Fibroblast of gingiva (primary cell): ENCODE results near the gene TMF1.

Source experiments
- DNase-seq: peaks from one replicate; pipeline ENCODE4 v3.0.0-alpha.2; 2011; ENCODE audit warnings: low read depth

Gene TMF1

DNA sequence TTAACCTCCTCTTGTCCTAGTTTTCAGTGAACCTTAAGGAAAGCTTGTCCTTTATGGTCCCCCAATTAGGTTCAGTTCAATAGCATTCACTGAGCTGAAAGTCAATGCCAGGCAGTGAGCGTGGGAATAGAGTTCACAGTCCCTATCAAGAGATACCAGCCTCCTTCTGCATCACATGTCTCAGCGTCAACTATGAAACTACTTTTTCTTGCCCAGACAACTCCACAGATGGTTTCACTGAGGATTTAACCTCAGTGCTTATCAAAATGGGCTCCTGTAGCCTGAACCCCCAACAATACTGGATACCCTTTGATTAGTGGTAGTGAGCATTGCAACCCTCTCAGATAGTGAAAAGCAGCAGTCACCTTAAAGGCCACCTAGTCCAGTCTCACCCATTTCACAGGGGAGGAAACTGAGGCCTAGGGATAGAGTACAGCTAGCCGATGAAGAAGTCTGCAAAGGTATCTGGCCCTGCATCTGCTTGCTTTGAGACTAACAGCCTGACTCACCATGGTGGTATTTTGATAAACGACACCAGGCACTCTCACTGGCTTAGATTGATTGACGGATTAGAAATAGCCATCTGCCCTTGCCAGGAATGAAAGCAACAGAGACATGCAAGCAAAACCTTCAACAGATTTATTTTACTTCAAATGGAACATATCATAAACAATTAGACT lies 29.6 kb upstream of the TMF1 start:
- no peak for DNase-seq

DNA sequence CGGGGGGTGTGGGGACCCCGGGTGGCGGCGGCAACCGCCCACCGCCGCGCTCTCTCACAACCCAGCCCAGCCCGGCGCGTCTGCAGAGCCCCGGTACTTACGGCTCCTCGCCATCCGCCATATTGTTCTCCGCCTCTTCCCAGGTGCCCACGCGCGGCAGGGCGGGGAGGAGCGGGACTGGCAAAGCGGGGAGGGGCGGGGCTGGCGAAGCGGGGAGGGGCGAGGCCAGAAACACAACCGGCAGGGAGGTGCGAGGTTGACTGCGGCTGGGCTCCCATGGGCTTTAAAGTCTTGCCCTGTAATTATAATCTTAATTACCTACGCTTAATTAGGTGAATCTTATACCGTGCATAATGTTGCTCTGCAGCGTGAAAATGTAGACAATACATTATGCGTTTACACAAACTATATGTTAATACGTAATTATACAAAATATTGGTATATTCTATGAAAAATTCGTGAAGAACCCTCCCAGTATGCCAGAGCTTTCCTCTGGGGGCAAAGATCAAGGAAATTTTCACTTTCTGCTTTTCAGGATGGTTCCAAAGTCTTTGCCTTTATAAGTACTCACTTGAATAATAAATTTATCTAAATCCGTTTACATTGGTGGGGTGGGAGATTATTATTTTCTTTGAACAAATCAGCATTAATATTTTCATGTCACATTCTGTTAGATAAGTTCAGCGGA lies 28.2 kb upstream of the TMF1 start, which contains the start of gene UBA3:
UBA3 (minus strand) TSS at position 133 of the 688 bp plus-strand sequence; CDS start at position 121, 12 bp downstream.
- DNase-seq = peak; percentile 82

- no peak for DNase-seq
These were observed 27.4 kb upstream of the TMF1 start for GRCh38 chr3:69079269-69080159.

- DNase-seq = no peak
These were observed 20.8 kb upstream of the TMF1 start for GRCh38 chr3:69072928-69073327.

GRCh38 chr3:69066121-69066520 lies 14.0 kb upstream of the TMF1 start:
- no peak for DNase-seq

DNA sequence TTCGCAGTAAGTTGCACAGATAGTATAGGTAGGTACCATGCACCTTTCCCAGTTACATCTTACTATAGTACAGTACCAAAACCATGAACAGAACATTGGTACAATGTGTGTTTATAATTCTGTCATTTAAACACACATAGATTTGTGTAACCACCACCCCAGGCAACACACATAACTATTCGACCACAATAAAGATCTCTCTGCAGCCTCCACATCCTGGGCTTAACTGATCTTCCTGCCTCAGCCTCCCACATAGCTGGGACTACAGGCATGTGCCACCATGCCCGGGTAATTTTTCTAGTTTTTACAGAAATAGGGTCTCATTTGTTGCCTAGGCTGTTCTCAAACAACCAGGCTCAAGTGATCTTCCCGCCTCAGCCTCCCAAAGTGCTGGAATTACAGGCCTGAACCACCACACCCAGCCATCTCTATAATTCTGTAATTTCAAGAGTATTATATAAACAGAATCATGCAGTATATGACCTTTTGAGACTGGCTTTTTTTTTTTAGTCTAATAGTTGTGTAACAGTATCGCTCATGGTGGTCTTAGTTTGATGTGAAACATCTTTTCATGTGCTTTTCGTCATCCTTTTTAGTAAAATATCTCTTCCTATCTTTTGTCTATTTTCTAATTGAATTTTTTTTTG lies 13.3 kb upstream of the TMF1 start:
- no peak for DNase-seq

DNA sequence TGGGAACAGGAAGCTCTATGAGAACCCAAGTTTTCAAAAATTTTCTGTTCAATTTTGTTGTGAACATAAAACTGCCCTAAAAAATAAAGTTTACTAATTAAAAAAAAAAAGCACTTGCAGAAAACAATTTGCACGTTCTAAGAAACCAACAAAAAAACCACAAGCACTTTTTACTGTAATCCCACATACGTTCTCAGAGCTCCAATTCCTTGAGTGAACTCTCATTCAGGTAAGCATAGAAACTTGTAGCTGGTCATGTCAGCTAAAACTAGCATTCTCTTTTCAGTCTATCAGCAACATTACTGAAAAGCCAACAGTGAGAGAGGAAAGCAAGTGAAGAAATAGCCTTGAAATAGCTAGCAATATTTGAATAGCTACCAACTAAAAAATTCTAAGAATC lies 11.5 kb upstream of the TMF1 start:
- DNase-seq = no peak

GRCh38 chr3:69059688-69060087 lies 7.6 kb upstream of the TMF1 start:
- no peak for DNase-seq

DNA sequence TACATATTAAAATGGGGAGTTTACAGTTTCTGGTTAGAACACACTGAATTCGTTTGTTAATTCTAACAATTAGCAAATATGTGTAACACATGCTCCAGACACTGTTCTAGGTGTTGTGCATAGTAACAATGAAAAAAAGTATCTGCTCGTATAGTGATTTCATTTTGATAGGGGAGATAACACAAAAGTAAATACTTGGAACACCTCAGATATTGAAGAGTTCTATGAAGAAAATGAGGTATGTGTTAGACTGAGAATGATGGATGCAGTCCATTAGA lies 6.8 kb upstream of the TMF1 start:
- DNase-seq = no peak

- DNase-seq = no peak
These were observed 6.2 kb upstream of the TMF1 start for GRCh38 chr3:69058180-69058946.

DNA sequence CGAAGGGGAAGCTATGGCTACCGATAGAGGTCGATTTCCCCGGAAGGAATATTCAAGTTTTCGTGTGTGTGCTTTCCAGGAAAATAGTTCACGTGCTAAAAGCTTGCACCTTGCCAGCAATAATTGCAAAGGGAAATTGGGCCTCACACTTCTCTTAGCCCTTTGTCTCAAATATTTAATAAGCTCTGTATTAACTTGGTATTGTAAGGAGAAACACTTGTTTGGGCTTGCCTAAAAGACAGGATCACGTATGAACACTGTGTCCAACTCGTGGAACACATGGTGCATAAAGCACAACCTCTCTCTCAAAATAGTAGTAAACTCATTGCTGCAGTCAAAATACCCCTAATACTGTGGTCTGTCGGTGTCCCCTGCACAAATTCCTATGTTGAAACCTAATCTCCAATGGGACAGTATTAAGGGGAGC lies 352 bp upstream of the TMF1 start:
- DNase-seq = no peak

GRCh38 chr3:69048990-69049389 lies 3.1 kb downstream of the TMF1 start:
- DNase-seq = no peak

GRCh38 chr3:69044608-69045007 lies 7.5 kb downstream of the TMF1 start:
- DNase-seq = peak; percentile 20

DNA sequence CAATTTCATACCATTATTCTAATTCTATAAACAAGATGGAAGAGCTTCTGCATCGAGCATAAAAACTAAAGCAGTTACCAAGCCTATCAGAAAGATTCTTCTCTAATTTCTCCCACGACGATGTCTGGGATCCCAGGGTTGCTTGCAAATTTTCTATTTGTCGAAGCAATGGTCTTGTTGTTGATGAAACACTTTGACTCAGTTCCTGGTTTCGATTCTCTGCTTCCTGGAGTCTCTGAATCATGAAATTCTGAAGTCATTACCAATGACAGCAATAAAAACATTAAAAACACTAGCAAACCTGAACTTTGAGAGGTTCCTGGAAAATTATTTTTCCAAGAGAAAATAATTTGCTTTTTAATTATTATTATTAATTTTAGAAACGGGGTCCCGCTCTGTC lies 18.7 kb downstream of the TMF1 start:
- peak; percentile 60 for DNase-seq

GRCh38 chr3:69032737-69033136 lies 19.4 kb downstream of the TMF1 start:
- no peak for DNase-seq

DNA sequence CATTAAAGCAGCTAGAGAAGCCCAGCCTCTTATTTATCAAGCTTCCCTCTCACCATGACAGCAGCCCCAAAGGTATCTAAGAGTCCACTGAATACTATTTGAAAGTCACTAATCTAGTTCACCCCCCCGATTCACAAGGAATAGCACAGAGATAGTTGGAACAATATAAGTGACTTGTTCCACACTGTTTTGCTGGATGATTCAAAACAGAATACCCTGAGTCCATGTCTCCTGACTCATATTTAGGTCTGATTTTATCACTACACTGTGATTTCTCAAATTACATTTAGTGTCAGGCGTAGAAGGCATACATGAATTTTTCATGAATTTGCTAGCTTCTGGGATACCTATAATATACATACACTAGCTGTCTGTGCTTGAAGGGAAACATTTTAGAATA lies 20.0 kb downstream of the TMF1 start:
- peak; percentile 20 for DNase-seq

DNA sequence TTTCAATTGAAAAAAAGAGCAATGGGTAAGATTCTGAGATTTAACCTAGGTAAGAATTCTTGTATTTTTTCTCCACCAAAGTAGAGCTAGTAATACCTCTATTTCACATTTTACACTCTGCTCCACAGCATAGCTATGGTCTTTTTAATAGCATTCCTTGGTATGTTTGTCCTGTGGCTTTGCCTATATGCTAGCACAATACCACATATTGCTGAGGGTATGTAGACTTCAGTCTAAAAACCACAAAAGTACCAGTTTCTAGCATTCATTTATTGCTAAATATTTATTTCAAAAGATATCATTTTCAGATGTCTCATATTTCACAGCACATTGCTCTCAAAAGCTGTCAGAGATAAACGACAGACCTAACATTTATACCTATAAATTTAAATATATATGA lies 20.5 kb downstream of the TMF1 start:
- DNase-seq = peak; percentile 44

GRCh38 chr3:69020857-69021256 lies 31.3 kb downstream of the TMF1 start:
- no peak for DNase-seq

DNA sequence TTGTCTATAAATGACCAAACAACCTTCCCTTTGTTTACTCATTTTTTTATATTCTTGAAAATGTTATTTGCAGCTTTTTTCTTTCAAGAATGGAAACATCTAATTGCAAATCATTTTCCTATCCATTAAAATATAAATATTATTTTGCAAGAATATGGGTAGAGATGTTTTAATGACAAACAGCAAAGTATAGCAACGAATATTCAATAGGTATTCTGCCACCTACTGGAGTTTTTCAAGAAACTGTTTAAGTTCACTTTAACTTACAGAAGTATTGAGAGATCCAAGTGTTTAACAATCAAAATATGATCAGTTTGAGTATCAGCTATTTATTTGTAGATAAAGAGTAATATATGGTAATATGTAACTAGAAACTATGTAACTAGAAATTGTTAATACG lies 31.7 kb downstream of the TMF1 start:
- DNase-seq = no peak

- no peak for DNase-seq
These were observed 35.2 kb downstream of the TMF1 start for GRCh38 chr3:69016901-69017300.

- no peak for DNase-seq
These were observed 36.0 kb downstream of the TMF1 start for GRCh38 chr3:69016102-69016501.
